AG04450 (cell line): Measurements from ENCODE around the gene PAEP. TPM values are rescaled to one million over a fixed set of nuclear protein-coding genes. Genes with fewer than 3 reads are reported as not detected.

Experiments
- CTCF ChIA-PET: fragments of 300-600, 350-600 bp; formaldehyde crosslinking; extraction: SDS; loops from one replicate; lab custom pipeline; 2022; ENCODE audit warnings: antibody characterized with exemption, inconsistent platforms; lab: Charles Lee
- POLR2A ChIA-PET: fragments of 350-600 bp; formaldehyde crosslinking; extraction: SDS; loops from one replicate; lab custom pipeline; 2021; ENCODE audit warnings: antibody characterized with exemption, inconsistent platforms; lab: Yijun Ruan, JAX
- DNase-seq: peaks from one replicate; pipeline ENCODE4 v3.0.0-alpha.2; 2011; ENCODE audit warnings: low read depth, low spot score
- H3K27ac ChIP-seq: one replicate; pipeline ENCODE4 v1.5.1; 2012; ENCODE audit warnings: low read depth, low read length, control low read depth
- H3K27me3 ChIP-seq: one replicate; pipeline ENCODE4 v1.6.0; 2012; ENCODE audit warnings: low read length; ENCODE audit not compliant: control insufficient read depth, insufficient read depth
- H3K4me3 ChIP-seq: 2 replicates; pipeline ENCODE4 v1.5.1; 2011; ENCODE audit warnings: mild to moderate bottlenecking, low read depth, low read length, control low read depth
- H3K9me3 ChIP-seq: 2 replicates; pipeline ENCODE4 v1.5.1; 2012; ENCODE audit warnings: low read length; ENCODE audit not compliant: control insufficient read depth, insufficient read depth
- CTCF ChIP-seq: IDR thresholded peaks from 2 replicates; pipeline ENCODE4 v1.5.1; 2011; ENCODE audit warnings: low read depth, low read length, control low read depth, inconsistent platforms
- polyA plus RNA-seq: library from polyadenylated mRNA; depleted of rRNA; stranded (reverse); fragments of >200 nt; gene quantifications from 2 replicates; pipeline ENCODE4 v1.2.3, GENCODE V29; 2011

PAEP gene
- polyA plus RNA-seq, 1 experiment: not detected

GRCh38 chr9:135514342-135515082 is 47.0 kb upstream of the PAEP start:
- Histone ChIP-seq H3K27me3 (peaks cover 6% of the 10 kb centered on the region), H3K9me3 (no peaks in the 10 kb centered on the region; the same call in 1 of the 2 replicates), H3K4me3 (no peak overlapping the region), H3K27ac (no peak overlapping the region)
- POLR2A ChIA-PET: no interaction called here
- no peak for TF ChIP-seq CTCF
- CTCF ChIA-PET: no interaction called here
- no peak for DNase-seq

- Histone ChIP-seq H3K27me3 (peaks cover 6% of the 10 kb centered on the region), H3K9me3 (no peaks in the 10 kb centered on the region; the same call in 1 of the 2 replicates), H3K27ac (no peak overlapping the region), H3K4me3 (no peak overlapping the region)
- no peak for TF ChIP-seq CTCF
- DNase-seq: no peak
- POLR2A ChIA-PET: no interaction called here
- CTCF ChIA-PET: no interaction called here
Observed at GRCh38 chr9:135515083-135515951, 46.2 kb upstream of the PAEP start.

GRCh38 chr9:135516132-135516860 is 45.3 kb upstream of the PAEP start:
- Histone ChIP-seq H3K27ac (no peak overlapping the region), H3K9me3 (no peaks in the 10 kb centered on the region; the same call in 1 of the 2 replicates), H3K27me3 (peaks cover 6% of the 10 kb centered on the region), H3K4me3 (no peak overlapping the region)
- TF ChIP-seq CTCF: no peak
- DNase-seq: no peak
- ChIA-PET CTCF (no interaction called here), POLR2A (no interaction called here)

- TF ChIP-seq CTCF: no peak
- H3K27me3 ChIP-seq: peaks cover 6% of the 10 kb centered on the region
- ChIA-PET CTCF (interaction anchor here (1.2 kb wide), 1 partner anchor 13 kb away, joined by 3 read pairs; no protein-coding TSS in a partner anchor), POLR2A (no interaction called here)
- H3K4me3 ChIP-seq: no peak overlapping the region
- no peaks in the 10 kb centered on the region; the same call in 1 of the 2 replicates for H3K9me3 ChIP-seq
- no peak for DNase-seq
- no peak overlapping the region for H3K27ac ChIP-seq
Observed at GRCh38 chr9:135517407-135517822, 44.1 kb upstream of the PAEP start.
